ENCODE results near the gene HIPK2. TPM values are rescaled to one million over a fixed set of nuclear protein-coding genes. Genes with fewer than 3 reads are reported as not detected.

HIPK2 gene
- total and polyA plus RNA-seq, 10 of the 15 experiments (the other 5 are each of a cell fraction or from before 2014, with no cell fraction given) = 1.7 to 39.0 (median 9.4) TPM

DNA sequence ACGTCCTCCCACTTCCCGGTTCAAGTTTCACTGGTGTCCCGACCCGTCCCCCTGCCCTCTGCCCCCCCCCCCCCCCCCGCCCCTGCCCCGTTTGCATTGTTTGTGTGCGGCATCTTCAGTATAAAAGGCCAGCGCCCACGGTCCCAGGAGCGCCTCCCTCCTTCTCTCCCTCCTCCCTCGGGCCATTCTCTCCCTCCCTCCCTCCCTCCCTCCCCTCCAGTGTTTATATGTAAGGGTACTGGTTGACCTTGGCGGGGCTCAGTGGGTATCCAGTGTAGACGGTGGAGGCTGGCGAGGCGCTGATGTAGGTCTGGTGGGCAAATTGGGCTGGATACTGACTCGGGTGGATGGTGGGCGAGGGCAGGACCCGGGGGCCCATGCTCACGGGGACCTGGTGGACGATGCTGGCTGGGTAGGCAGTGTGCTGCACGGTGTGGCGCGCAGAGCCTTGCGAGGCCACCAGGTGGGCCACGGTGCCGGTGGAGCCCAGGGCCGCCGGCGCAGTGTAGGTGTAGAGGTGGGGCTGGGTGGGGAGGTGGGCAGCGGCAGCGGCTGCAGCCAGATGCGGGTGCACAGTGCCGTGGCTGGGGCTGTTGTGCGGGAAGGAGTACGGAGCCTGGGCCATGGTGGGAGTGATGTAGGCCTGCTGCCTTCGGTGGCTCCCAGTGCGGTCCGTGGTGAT, 205.0 kb downstream of the HIPK2 start:
- ATAC-seq (no peak), DNase-seq (ENCODE audit: low read depth, low spot score) (no peak), FAIRE-seq (no peak)
- POLR2A ChIA-PET = no interaction called here
- in situ Hi-C loops (cut with MboI) (no loop called here), intact Hi-C loops (cut with micrococcal nuclease; ENCODE audit: unreplicated experiment) (no loop called here)
- CTCF ChIA-PET = no interaction called here
- SMC1A ChIA-PET (ENCODE audit: uncharacterized antibody, unreplicated experiment) = no interaction called here
- H3K4me1 ChIP-seq (ENCODE audit: control insufficient read depth, insufficient read depth, low read length) = no peaks in the 10 kb centered on the region
- no peak overlapping the region for H2AFZ ChIP-seq (ENCODE audit: control insufficient read depth, low read depth, low read length)
- no TSS peak for BruUV-seq (replicated peaks)
- no peaks in the 10 kb centered on the region for H4K20me1 ChIP-seq (ENCODE audit: control insufficient read depth, insufficient read depth)
- H3K36me3 ChIP-seq (ENCODE audit: control insufficient read depth in 2 of 2, insufficient read depth in 2 of 2, low read length in 1 of 2) = peaks cover 0 to 3% of the 10 kb centered on the region in 2 experiments
- no peaks in the 10 kb centered on the region for H3K79me2 ChIP-seq (ENCODE audit: control insufficient read depth, insufficient read depth, low read length)
- H3K27me3 ChIP-seq (replicated peaks in 1 of 2; ENCODE audit: control insufficient read depth in 2 of 2, insufficient read depth in 2 of 2, low read length in 1 of 2) = no peaks in the 10 kb centered on the region
- H3K4me2 ChIP-seq (ENCODE audit: control insufficient read depth, insufficient read depth) = no peak overlapping the region
- H3K27ac ChIP-seq (ENCODE audit: control insufficient read depth, insufficient read depth) = no peak overlapping the region
- H3K4me3 ChIP-seq = no peak overlapping the region
- no peaks in the 10 kb centered on the region for H3K9me3 ChIP-seq (replicated peaks; ENCODE audit: control insufficient read depth, insufficient read depth, low read length)
- TF ChIP-seq TAF1 (IDR thresholded peaks at IDR 0.05; ENCODE audit: borderline replicate concordance, low read depth, low read length) = no peak
- no peak for TF ChIP-seq CUX1 (IDR thresholded peaks at IDR 0.05; ENCODE audit: insufficient replicate concordance, low read depth, low read length)
- TF ChIP-seq YY1 (IDR thresholded peaks at IDR 0.05; ENCODE audit: low read depth, low read length) = no peak
- TF ChIP-seq MYB (IDR thresholded peaks at IDR 0.05; ENCODE audit: borderline replicate concordance, low read depth, low read length) = no peak
- no peak for TF ChIP-seq HDAC6 (IDR thresholded peaks at IDR 0.05; ENCODE audit: unreplicated experiment)
- no peak for TF ChIP-seq GATAD2B (conservative IDR thresholded peaks at IDR 0.05; ENCODE audit: low read depth)
- no peak for TF ChIP-seq IRF4 (IDR thresholded peaks at IDR 0.05; ENCODE audit: low read depth, low read length)
- no peak for TF ChIP-seq NFIC (IDR thresholded peaks at IDR 0.05; ENCODE audit: low read depth, low read length)
- TF ChIP-seq IKZF2 (IDR thresholded peaks at IDR 0.05) = no peak
- no peak for TF ChIP-seq USF1 (IDR thresholded peaks at IDR 0.05; ENCODE audit: borderline replicate concordance, extremely low read length, insufficient read depth, low read depth, low read length)
- TF ChIP-seq, protein P1, sequence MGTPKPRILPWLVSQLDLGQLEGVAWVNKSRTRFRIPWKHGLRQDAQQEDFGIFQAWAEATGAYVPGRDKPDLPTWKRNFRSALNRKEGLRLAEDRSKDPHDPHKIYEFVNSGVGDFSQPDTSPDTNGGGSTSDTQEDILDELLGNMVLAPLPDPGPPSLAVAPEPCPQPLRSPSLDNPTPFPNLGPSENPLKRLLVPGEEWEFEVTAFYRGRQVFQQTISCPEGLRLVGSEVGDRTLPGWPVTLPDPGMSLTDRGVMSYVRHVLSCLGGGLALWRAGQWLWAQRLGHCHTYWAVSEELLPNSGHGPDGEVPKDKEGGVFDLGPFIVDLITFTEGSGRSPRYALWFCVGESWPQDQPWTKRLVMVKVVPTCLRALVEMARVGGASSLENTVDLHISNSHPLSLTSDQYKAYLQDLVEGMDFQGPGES (IDR thresholded peaks at IDR 0.05) = no peak
- TF ChIP-seq ZNF274 (IDR thresholded peaks at IDR 0.05; ENCODE audit: insufficient read depth, insufficient read length) = no peak
- no peak for TF ChIP-seq BCL11A (IDR thresholded peaks at IDR 0.05; ENCODE audit: low read depth, low read length)
- H3K9ac ChIP-seq (ENCODE audit: control insufficient read depth, insufficient read depth, low read length) = no peak overlapping the region
- RAD21 ChIA-PET (ENCODE audit: unreplicated experiment) = no interaction called here
- WGBS (ENCODE audit: insufficient coverage, insufficient replicate concordance, low lambda C conversion rate, missing lambda C conversion rate) = 98% methylated on average over 9 of the region's 38 CpGs

All from GM12878 (cell line).